GM12891 (cell line): ENCODE data around the gene PHF21A.

Experiments used
- PAX5 ChIP-seq: IDR thresholded peaks from 2 replicates; pipeline ENCODE4 v1.6.1; 2011; ENCODE audit warnings: low read length, moderate library complexity, mild to moderate bottlenecking; ENCODE audit not compliant: insufficient read depth, severe bottlenecking
- POLR2AphosphoS5 ChIP-seq: IDR thresholded peaks from 2 replicates; pipeline ENCODE4 v1.6.1; 2011; ENCODE audit warnings: low read depth, low read length, control low read depth

DNA sequence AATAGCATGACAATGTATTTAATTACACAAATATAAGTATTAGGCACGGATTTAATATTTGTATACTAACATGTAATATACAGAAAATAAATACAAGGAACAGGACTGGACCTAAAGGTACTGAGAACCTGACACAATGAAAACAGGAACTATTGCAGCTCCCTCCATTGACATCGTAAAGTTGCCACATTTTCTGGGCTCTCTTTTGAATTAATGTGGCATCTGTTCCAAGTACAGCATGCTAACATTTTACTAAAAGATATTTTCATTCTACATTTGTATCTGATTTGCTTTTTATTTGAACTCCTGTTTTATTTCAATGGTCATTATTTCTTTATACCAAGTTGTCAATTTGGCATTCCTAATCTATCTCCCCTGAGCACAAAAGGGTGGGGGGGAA is 15.3 kb downstream of the PHF21A start:
- no peak for TF ChIP-seq POLR2AphosphoS5
- TF ChIP-seq PAX5, result no peak
